GM13977 (cell line): ENCODE data around the gene CTNND2.

ENCODE experiments used
- DNase-seq: peaks from one replicate; pipeline ENCODE4 v3.0.0; 2012; ENCODE audit warnings: low spot score
- CTCF ChIP-seq: IDR thresholded peaks from 2 replicates; pipeline ENCODE4 v1.5.1; 2012; ENCODE audit warnings: mild to moderate bottlenecking, control low read depth; ENCODE audit not compliant: insufficient read depth; ENCODE audit errors: extremely low read depth, missing control alignments
- in situ Hi-C: fragments of 300-500 bp; cut with MboI; formaldehyde crosslinking; loops from one replicate; pipeline ENCODE4 v1.12.0; 2022; ENCODE audit warnings: low sequenced_read_pairs, low pct_unique_long_range_greater_than_20kb, mixed read lengths, inconsistent platforms; ENCODE audit not compliant: unreplicated experiment

CTNND2 gene

GRCh38 chr5:11547140-11547539, 357.1 kb downstream of the CTNND2 start:
- no peak for DNase-seq
- no peak for TF ChIP-seq CTCF
- in situ Hi-C loops, result no loop called here

- TF ChIP-seq CTCF, result no peak
- DNase-seq, result no peak
- in situ Hi-C loops, result no loop called here
Measured at GRCh38 chr5:11540112-11540511, 364.1 kb downstream of the CTNND2 start.

- DNase-seq, result no peak
- TF ChIP-seq CTCF, result no peak
- in situ Hi-C loops, result no loop called here
Measured at GRCh38 chr5:11531811-11532555, 372.3 kb downstream of the CTNND2 start.

- no peak for DNase-seq
- TF ChIP-seq CTCF, result no peak
- in situ Hi-C loops, result no loop called here
Measured at GRCh38 chr5:11528720-11529119, 375.5 kb downstream of the CTNND2 start.

GRCh38 chr5:11527652-11528349, 376.4 kb downstream of the CTNND2 start:
- no peak for TF ChIP-seq CTCF
- in situ Hi-C loops, result no loop called here
- DNase-seq, result no peak

GRCh38 chr5:11525020-11525419, 379.2 kb downstream of the CTNND2 start:
- TF ChIP-seq CTCF, result no peak
- in situ Hi-C loops, result no loop called here
- DNase-seq, result no peak
